Measurements from ENCODE around the gene TSBP1.

GRCh38 chr6:32353348-32353747 is 18.4 kb downstream of the TSBP1 start:
- TF ChIP-seq, protein P1, sequence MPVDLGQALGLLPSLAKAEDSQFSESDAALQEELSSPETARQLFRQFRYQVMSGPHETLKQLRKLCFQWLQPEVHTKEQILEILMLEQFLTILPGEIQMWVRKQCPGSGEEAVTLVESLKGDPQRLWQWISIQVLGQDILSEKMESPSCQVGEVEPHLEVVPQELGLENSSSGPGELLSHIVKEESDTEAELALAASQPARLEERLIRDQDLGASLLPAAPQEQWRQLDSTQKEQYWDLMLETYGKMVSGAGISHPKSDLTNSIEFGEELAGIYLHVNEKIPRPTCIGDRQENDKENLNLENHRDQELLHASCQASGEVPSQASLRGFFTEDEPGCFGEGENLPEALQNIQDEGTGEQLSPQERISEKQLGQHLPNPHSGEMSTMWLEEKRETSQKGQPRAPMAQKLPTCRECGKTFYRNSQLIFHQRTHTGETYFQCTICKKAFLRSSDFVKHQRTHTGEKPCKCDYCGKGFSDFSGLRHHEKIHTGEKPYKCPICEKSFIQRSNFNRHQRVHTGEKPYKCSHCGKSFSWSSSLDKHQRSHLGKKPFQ (CRISPR knock-in tag; IDR thresholded peaks at IDR 0.05; ENCODE audit: insufficient replicate concordance): no peak
- no peak for TF ChIP-seq MTERF4 (CRISPR knock-in tag; IDR thresholded peaks at IDR 0.05)
- no peak for TF ChIP-seq POLR2AphosphoS2 (IDR thresholded peaks at IDR 0.05; ENCODE audit: low read depth, low read length)
- TF ChIP-seq DNMT1 (CRISPR knock-in tag; IDR thresholded peaks at IDR 0.05): no peak
- TF ChIP-seq FOXM1 (CRISPR knock-in tag; IDR thresholded peaks at IDR 0.05): no peak
- TF ChIP-seq ZBTB1 (CRISPR knock-in tag; IDR thresholded peaks at IDR 0.05; ENCODE audit: borderline replicate concordance): no peak

All from HepG2 (cell line).